GM12878 (cell line): ENCODE data around the gene PI4KB. TPM values are rescaled to one million over a fixed set of nuclear protein-coding genes. Genes with fewer than 3 reads are reported as not detected.

Source experiments
- polyA plus RNA-seq, 11 experiments: library from polyadenylated mRNA; depleted of rRNA in 4 of 11; unstranded in 6 of 11; stranded (reverse) in 5 of 11; fragments of >200 nt; fragmentation: Nextera tagmentation in 4 of 11; fragmentation: Illumina TruSeq in 1 of 11; extraction: Ambion mirVana in 4 of 11; extraction: Trizol in 1 of 11; gene quantifications; 1 replicate in 1 of 11; 2 replicates in 10 of 11; pipeline versions ENCODE4 v1.2.1 to v1.2.3, GENCODE V29; 2011 to 2016; ENCODE audit warnings: inconsistent platforms in 2 of 11, missing spikeins in 2 of 11, low read depth in 1 of 11
- small RNA-seq: library from RNA; depleted of rRNA; stranded (forward); fragments of <200 nt; gene quantifications from one replicate; pipeline ENCODE3, GENCODE V24; 2014
- total RNA-seq, 4 experiments: library from RNA; depleted of rRNA in 3 of 4; stranded (reverse); fragments of >200 nt in 3 of 4; fragmentation: Illumina TruSeq in 1 of 4; extraction: Trizol in 1 of 4; gene quantifications; 2 replicates each; pipeline versions ENCODE4 v1.2.1 to v1.2.3, GENCODE V29; 2013 to 2021

Gene PI4KB
- total and polyA plus RNA-seq, 10 of the 15 experiments (the other 5 are each of a cell fraction or from before 2014, with no cell fraction given): 3.3 to 88.3 (median 51.7) TPM

Small RNA genes within 50 kb of the gene (small RNA-seq; reads per million reads assigned to genes)
- not detected for gene RN7SL444P

Other genes with a start within 250 kb of the PI4KB start
Only the 7 nearest of the 15 such genes appear.
- gene PIP5K1A, start 128.9 kb downstream of the PI4KB start, total RNA-seq (2014; rRNA removed): 66.3 and 68.7 TPM in 2 replicates
- gene PIP5K1A, start 128.9 kb downstream of the PI4KB start, total RNA-seq (2014; rRNA removed; fragmentation: Illumina TruSeq; extraction: Trizol): 50.2 and 55.8 TPM in 2 replicates
- gene PIP5K1A, start 128.9 kb downstream of the PI4KB start, total RNA-seq (2021): 58.1 and 58.4 TPM in 2 replicates
- 81.0 and 114 TPM in 2 replicates for gene PIP5K1A, start 128.9 kb downstream of the PI4KB start, polyA plus RNA-seq (2011; rRNA removed)
- gene PIP5K1A, start 128.9 kb downstream of the PI4KB start, polyA plus RNA-seq (2014; fragmentation: Illumina TruSeq; extraction: Trizol): 75.0 and 96.5 TPM in 2 replicates
- gene PIP5K1A, start 128.9 kb downstream of the PI4KB start, polyA plus RNA-seq (2014; fragmentation: Nextera tagmentation; extraction: Ambion mirVana): 1 to 10 TPM; 4.5 to 5.8 TPM
- 50.7 and 52.7 TPM in 2 replicates for gene PIP5K1A, start 128.9 kb downstream of the PI4KB start, polyA plus RNA-seq (2014; rRNA removed)
- 10 to 100 TPM; 25.7 to 26.4 TPM for gene PIP5K1A, start 128.9 kb downstream of the PI4KB start, polyA plus RNA-seq (2016; fragmentation: Nextera tagmentation; extraction: Ambion mirVana)
- 167 and 169 TPM in 2 replicates for gene PSMD4, start 72.7 kb downstream of the PI4KB start, total RNA-seq (2014; rRNA removed)
- 201 and 209 TPM in 2 replicates for gene PSMD4, start 72.7 kb downstream of the PI4KB start, total RNA-seq (2014; rRNA removed; fragmentation: Illumina TruSeq; extraction: Trizol)
- gene PSMD4, start 72.7 kb downstream of the PI4KB start, total RNA-seq (2021): 179 and 186 TPM in 2 replicates
- gene PSMD4, start 72.7 kb downstream of the PI4KB start, polyA plus RNA-seq (2011; rRNA removed): 221 and 241 TPM in 2 replicates
- 145 and 174 TPM in 2 replicates for gene PSMD4, start 72.7 kb downstream of the PI4KB start, polyA plus RNA-seq (2014; fragmentation: Illumina TruSeq; extraction: Trizol)
- 100 to 1,000 TPM; 129 to 190 TPM for gene PSMD4, start 72.7 kb downstream of the PI4KB start, polyA plus RNA-seq (2014; fragmentation: Nextera tagmentation; extraction: Ambion mirVana)
- 165 and 182 TPM in 2 replicates for gene PSMD4, start 72.7 kb downstream of the PI4KB start, polyA plus RNA-seq (2014; rRNA removed)
- gene PSMD4, start 72.7 kb downstream of the PI4KB start, polyA plus RNA-seq (2016; fragmentation: Nextera tagmentation; extraction: Ambion mirVana): 100 to 1,000 TPM; 264 to 281 TPM
- gene ZNF687, start 45.1 kb downstream of the PI4KB start, total RNA-seq (2014; rRNA removed): 18.0 and 18.8 TPM in 2 replicates
- 9.9 and 11.0 TPM in 2 replicates for gene ZNF687, start 45.1 kb downstream of the PI4KB start, total RNA-seq (2014; rRNA removed; fragmentation: Illumina TruSeq; extraction: Trizol)
- gene ZNF687, start 45.1 kb downstream of the PI4KB start, total RNA-seq (2021): 30.9 and 34.1 TPM in 2 replicates
- gene ZNF687, start 45.1 kb downstream of the PI4KB start, polyA plus RNA-seq (2011; rRNA removed): 7.2 and 17.8 TPM in 2 replicates
- gene ZNF687, start 45.1 kb downstream of the PI4KB start, polyA plus RNA-seq (2014; fragmentation: Illumina TruSeq; extraction: Trizol): 3.7 and 8.9 TPM in 2 replicates
- under 1 TPM; 0.08 to 0.51 TPM for gene ZNF687, start 45.1 kb downstream of the PI4KB start, polyA plus RNA-seq (2014; fragmentation: Nextera tagmentation; extraction: Ambion mirVana)
- gene ZNF687, start 45.1 kb downstream of the PI4KB start, polyA plus RNA-seq (2014; rRNA removed): 17.3 and 18.9 TPM in 2 replicates
- gene ZNF687, start 45.1 kb downstream of the PI4KB start, polyA plus RNA-seq (2016; fragmentation: Nextera tagmentation; extraction: Ambion mirVana): 1 to 10 TPM; 4.9 to 5.5 TPM
- gene RFX5, start 19.8 kb upstream of the PI4KB start, total RNA-seq (2014; rRNA removed): 119 and 129 TPM in 2 replicates
- 136 and 138 TPM in 2 replicates for gene RFX5, start 19.8 kb upstream of the PI4KB start, total RNA-seq (2014; rRNA removed; fragmentation: Illumina TruSeq; extraction: Trizol)
- gene RFX5, start 19.8 kb upstream of the PI4KB start, total RNA-seq (2021): 119 and 138 TPM in 2 replicates
- 128 and 155 TPM in 2 replicates for gene RFX5, start 19.8 kb upstream of the PI4KB start, polyA plus RNA-seq (2011; rRNA removed)
- 198 and 209 TPM in 2 replicates for gene RFX5, start 19.8 kb upstream of the PI4KB start, polyA plus RNA-seq (2014; fragmentation: Illumina TruSeq; extraction: Trizol)
- 10 to 100 TPM; 14.1 to 18.4 TPM for gene RFX5, start 19.8 kb upstream of the PI4KB start, polyA plus RNA-seq (2014; fragmentation: Nextera tagmentation; extraction: Ambion mirVana)
- gene RFX5, start 19.8 kb upstream of the PI4KB start, polyA plus RNA-seq (2014; rRNA removed): 129 and 134 TPM in 2 replicates
- gene RFX5, start 19.8 kb upstream of the PI4KB start, polyA plus RNA-seq (2016; fragmentation: Nextera tagmentation; extraction: Ambion mirVana): 10 to 100 TPM; 76.1 to 82.3 TPM
- not detected in 2 replicates for gene SELENBP1, start 45.3 kb upstream of the PI4KB start, total RNA-seq (2014; rRNA removed)
- gene SELENBP1, start 45.3 kb upstream of the PI4KB start, total RNA-seq (2014; rRNA removed; fragmentation: Illumina TruSeq; extraction: Trizol): not detected in 2 replicates
- 0.41 and 0.45 TPM in 2 replicates for gene SELENBP1, start 45.3 kb upstream of the PI4KB start, total RNA-seq (2021)
- not detected in 2 replicates for gene SELENBP1, start 45.3 kb upstream of the PI4KB start, polyA plus RNA-seq (2011; rRNA removed)
- not detected in 2 replicates for gene SELENBP1, start 45.3 kb upstream of the PI4KB start, polyA plus RNA-seq (2014; fragmentation: Illumina TruSeq; extraction: Trizol)
- not detected for gene SELENBP1, start 45.3 kb upstream of the PI4KB start, polyA plus RNA-seq (2014; fragmentation: Nextera tagmentation; extraction: Ambion mirVana)
- not detected in 2 replicates for gene SELENBP1, start 45.3 kb upstream of the PI4KB start, polyA plus RNA-seq (2014; rRNA removed)
- gene SELENBP1, start 45.3 kb upstream of the PI4KB start, polyA plus RNA-seq (2016; fragmentation: Nextera tagmentation; extraction: Ambion mirVana): not detected
- 423 and 434 TPM in 2 replicates for gene PSMB4, start 72.2 kb upstream of the PI4KB start, total RNA-seq (2014; rRNA removed)
- 316 and 317 TPM in 2 replicates for gene PSMB4, start 72.2 kb upstream of the PI4KB start, total RNA-seq (2014; rRNA removed; fragmentation: Illumina TruSeq; extraction: Trizol)
- gene PSMB4, start 72.2 kb upstream of the PI4KB start, total RNA-seq (2021): 348 and 359 TPM in 2 replicates
- 278 and 418 TPM in 2 replicates for gene PSMB4, start 72.2 kb upstream of the PI4KB start, polyA plus RNA-seq (2011; rRNA removed)
- gene PSMB4, start 72.2 kb upstream of the PI4KB start, polyA plus RNA-seq (2014; fragmentation: Illumina TruSeq; extraction: Trizol): 285 and 429 TPM in 2 replicates
- 100 to 1,000 TPM; 508 to 610 TPM for gene PSMB4, start 72.2 kb upstream of the PI4KB start, polyA plus RNA-seq (2014; fragmentation: Nextera tagmentation; extraction: Ambion mirVana)
- 538 and 552 TPM in 2 replicates for gene PSMB4, start 72.2 kb upstream of the PI4KB start, polyA plus RNA-seq (2014; rRNA removed)
- gene PSMB4, start 72.2 kb upstream of the PI4KB start, polyA plus RNA-seq (2016; fragmentation: Nextera tagmentation; extraction: Ambion mirVana): 100 to 1,000 TPM; 278 to 296 TPM
- 32.5 and 33.0 TPM in 2 replicates for gene POGZ, start 132.1 kb upstream of the PI4KB start, total RNA-seq (2014; rRNA removed)
- gene POGZ, start 132.1 kb upstream of the PI4KB start, total RNA-seq (2014; rRNA removed; fragmentation: Illumina TruSeq; extraction: Trizol): 39.1 and 44.9 TPM in 2 replicates
- 80.6 and 84.4 TPM in 2 replicates for gene POGZ, start 132.1 kb upstream of the PI4KB start, total RNA-seq (2021)
- 41.2 and 62.2 TPM in 2 replicates for gene POGZ, start 132.1 kb upstream of the PI4KB start, polyA plus RNA-seq (2011; rRNA removed)
- gene POGZ, start 132.1 kb upstream of the PI4KB start, polyA plus RNA-seq (2014; fragmentation: Illumina TruSeq; extraction: Trizol): 64.4 and 74.5 TPM in 2 replicates
- 10 to 100 TPM; 11.3 to 26.9 TPM for gene POGZ, start 132.1 kb upstream of the PI4KB start, polyA plus RNA-seq (2014; fragmentation: Nextera tagmentation; extraction: Ambion mirVana)
- gene POGZ, start 132.1 kb upstream of the PI4KB start, polyA plus RNA-seq (2014; rRNA removed): 46.8 and 47.4 TPM in 2 replicates
- 10 to 100 TPM; 13.3 to 19.6 TPM for gene POGZ, start 132.1 kb upstream of the PI4KB start, polyA plus RNA-seq (2016; fragmentation: Nextera tagmentation; extraction: Ambion mirVana)